Placental pericyte (primary cell): ENCODE measurements around the gene SPEF1. TPM values are rescaled to one million over a fixed set of nuclear protein-coding genes. Genes with fewer than 3 reads are reported as not detected.

Experiments used
- total RNA-seq: library from RNA; depleted of rRNA; stranded (reverse); fragments of >200 nt; gene quantifications from 2 replicates; pipeline ENCODE4 v1.2.3, GENCODE V29; 2012

SPEF1 gene, protein sequence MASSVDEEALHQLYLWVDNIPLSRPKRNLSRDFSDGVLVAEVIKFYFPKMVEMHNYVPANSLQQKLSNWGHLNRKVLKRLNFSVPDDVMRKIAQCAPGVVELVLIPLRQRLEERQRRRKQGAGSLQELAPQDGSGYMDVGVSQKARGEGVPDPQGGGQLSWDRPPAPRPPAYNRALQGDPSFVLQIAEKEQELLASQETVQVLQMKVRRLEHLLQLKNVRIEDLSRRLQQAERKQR
- total RNA-seq = 0.14 and 0.22 TPM in 2 replicates

DNA sequence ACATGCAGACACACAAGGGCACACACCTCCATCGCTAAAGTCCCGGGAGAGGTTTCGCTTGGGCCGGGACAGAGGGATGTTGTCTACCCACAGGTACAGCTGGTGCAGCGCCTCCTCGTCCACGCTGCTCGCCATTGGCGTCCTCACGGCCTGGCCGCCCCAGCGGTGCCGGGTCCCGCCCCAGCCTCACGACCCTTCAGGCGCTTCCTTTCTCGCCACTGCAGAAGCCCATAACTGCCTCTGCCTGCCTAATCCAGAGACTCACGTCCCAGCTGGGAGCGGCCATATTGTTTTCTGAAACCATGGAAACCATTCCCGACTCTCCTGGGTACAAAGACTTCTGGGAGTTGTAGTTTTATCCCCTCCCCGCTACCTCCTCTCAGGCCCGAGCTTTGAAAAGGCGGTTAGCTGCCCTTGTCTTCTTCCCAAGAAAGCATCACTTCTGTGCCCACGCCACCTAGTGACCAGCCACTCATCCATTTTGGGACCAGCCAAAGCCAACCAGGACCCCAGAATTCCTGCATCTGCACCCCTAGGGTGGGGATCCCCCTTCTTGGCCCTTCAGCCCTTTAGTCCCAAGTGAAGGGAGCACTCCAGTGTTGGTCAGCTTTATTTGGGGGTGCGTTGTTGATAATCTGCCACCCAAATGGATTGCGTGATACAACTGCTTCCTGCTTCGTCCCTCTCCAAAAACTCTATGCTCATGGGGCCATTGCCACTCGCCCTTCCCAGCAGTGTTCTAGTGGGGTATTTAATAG is at the start of gene SPEF1:
Gene SPEF1 (minus strand): TSS at position 296 of the 758 bp plus-strand sequence. CDS start 161 bp downstream, at position 135.

DNA sequence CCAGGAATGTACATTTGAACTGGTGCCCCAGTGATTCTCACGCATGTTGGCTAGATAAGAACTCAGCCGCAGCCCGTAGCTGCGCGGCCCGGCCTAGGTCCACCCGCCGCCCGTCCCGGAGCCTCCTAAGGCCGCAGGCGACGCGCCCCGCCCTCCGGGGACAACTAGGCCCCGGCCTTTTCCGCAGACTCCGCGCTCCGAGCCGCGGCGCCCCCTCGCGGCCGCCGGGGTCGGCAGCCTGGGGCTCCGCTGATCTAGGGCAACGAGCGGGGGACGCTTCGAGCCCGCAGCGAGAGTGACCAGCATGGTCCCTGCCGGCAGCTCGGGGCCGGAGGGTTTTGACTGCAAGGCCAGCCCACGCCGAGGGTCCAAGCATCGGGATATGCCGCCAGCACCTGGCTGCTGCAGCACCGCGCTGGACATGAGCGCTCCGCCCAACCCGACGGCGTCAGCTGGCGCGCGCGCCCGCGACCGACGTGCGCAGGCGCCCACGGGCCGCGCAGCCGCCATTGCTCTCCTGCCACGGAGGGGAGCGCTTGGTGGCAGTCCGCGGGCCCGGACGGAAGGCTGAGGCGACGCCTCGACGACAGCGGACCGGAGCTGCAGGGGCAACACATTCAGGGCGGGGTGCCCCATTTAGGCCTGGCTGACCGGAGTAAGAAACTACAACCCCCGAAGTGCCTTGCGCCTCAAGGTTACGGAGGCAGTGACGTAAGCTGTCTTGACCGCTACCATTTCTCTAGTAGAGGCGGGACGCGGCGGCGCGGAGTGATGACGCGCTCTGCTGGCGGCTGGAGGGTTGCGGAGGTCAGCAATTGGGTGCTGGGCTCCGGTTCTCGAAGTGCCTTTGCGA is 39.0 kb upstream of the SPEF1 start, which contains the start of gene AP5S1:
Gene AP5S1 (plus strand): TSS at position 500 of the 853 bp plus-strand sequence. CDS start 1,571 bp downstream, outside the sequence.

DNA sequence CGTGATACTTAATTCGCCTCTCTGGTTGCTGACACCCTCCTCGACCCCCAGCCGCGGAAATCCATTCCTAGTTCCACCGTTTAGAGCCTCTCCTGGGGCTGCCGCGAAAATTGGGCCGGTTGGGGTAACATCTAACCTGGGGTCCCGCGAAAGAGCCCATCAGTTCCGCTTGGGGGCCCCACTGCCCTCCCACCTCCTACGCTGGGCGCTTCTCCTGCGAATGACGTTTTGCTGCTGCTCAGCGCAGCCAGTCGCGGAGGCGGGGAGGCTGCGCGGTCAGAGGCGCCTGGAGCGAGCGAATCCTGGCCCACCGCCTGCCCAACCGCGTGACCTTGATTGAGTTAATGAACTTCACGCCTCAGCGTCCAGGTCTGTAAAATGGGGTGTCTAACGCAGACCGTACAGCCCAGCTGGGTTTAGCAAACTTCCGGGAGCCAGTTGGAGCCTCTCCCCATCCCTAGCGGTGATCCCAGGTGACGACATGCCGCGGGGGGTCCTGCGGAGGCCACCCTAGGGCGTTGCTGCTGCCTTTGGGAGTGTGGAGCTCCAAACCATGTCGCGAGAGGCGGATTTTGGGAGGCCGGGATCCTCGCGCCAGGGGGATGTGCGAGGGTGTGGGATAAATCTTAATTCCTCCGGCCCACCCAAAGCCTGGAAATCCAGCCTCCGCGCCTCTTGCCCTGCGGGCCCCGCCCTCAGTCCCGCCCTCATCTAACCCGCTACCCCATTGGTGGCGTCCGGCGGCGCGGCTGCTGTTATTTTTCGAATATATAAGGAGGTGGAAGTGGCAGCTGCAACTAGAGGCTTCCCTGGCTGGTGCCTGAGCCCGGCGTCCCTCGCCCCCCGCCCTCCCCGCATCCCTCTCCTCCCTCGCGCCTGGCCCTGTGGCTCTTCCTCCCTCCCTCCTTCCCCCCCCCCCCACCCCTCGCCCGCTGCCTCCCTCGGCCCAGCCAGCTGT is 14.5 kb upstream of the SPEF1 start, which contains the start of gene CDC25B:
Gene CDC25B (plus strand): TSS at position 800 of the 958 bp plus-strand sequence. CDS start 222 bp downstream, outside the sequence.

DNA sequence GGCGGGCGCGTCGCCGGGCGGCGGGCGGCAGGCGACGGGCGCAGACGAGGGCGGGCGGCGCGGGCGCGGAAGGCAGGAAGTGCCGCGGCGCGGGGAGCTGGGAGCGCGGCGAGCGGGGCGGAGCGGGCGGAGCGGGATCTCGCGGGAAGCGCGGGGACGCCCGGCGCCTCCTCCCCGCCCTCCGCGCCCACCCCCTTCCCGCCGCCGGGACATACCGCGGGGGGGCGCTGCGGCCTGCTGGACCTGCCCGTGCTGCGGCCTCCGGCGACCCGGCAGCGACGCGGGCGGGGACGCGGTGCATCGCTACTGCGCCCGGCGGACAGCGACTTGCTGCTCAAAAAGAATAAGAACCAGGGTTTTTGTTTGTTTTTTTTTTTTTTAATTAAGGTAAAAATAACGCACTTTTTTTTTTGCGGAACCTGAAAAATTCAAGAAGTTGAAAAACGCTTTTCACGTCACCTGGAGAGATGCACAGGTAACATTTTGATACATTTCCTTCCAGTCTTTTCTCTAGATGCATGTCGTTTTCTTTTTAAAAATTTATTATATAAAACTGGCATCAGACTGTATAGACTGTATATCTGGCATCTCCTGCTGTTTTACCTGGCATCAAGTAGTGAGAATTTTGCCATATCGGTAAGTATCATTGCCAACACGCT is 5.5 kb upstream of the SPEF1 start, which contains the start of gene CENPB:
Gene CENPB (minus strand): TSS at position 76 of the 659 bp plus-strand sequence. CDS start 257 bp downstream, outside the sequence.

DNA sequence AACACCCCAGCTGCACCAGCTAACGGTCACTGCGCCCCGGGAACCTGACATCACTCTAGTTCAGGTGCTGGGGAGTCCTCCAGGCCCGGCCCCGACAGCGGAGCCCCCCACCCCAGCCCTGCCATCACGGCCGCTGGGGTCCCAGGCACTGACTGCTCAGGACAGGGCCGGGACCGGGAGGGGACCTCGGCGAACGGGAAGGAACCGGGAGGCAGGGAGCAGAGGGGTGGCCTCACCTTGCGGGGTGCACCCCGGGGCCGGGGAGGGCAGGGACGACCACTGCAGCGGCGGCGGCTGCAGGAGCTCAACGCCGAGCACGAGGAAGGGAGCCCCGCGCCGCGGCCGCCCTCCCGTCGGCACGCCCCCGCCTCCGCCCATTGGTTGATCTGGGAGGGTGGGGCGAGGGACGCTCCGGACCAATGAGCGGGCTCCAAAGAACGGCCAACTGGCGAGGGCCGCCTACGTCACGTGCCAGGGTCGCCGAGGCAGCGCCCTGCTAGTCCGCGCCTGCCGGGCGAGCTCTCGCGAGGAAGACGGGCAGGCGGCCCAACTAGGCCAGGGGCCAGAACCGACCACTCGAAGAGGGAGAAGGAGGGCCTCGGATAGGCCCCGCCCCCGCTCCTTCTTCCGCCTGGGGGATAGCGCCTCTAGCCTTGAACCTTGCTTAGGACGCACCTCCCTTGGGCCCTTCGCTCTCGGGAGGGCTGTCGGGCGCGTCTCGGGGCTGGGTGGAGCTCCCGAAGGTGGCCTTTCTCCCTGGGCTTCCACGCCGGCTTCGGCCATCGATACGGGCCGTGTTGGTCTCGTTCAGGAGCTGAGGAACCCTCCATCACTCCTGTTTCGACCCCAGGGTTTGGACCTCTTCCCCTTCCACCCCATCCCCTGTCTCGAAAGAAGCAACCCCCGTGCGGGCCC is 13.6 kb downstream of the SPEF1 start, which contains the start of gene ADISSP:
Gene ADISSP (minus strand): TSS at position 327 of the 915 bp plus-strand sequence. CDS start 7,653 bp downstream, outside the sequence.

DNA sequence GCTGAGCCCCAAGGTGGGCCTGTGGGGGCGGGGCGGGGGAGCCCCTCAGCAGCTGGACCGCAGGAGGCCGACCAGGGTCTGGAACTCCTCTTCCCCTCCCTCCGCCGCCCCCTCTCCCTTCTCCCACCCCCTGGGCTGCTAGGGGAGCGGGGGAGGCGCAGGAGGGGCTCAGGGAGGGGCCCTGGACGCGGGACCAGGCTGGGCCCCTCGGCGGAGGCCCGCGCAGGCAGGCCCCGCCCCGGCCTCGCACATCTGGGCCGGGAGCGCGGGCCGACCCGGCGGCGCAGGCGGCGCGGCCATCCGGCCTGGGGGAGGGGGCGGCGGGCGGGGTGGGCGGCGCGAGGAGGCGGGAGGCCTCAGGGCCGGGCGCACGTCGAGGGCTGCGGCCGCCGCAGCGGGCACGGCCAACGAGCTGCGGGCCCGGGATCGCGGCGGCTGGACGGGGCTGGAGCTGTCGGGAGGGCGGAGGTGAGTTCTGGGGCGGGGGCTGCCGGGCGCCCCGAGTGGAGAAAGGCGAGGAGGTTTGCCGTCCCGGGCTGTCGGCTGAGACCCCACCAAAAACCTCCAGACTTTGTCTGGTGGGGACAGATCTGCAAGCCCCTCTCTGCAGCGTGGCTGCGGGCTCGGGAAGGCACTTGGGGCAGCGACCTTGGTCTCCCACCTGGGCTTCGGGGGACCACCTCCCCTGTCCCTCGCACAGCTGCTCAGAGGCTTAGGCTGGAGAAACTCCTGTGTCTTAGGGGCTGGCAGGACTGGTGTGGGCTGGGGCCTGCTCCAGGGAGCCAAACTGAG is 48.7 kb downstream of the SPEF1 start, which contains the start of gene HSPA12B:
Gene HSPA12B (plus strand): TSS at position 359 of the 792 bp plus-strand sequence. CDS start 5,990 bp downstream, outside the sequence.

Other genes with a start within 250 kb of the SPEF1 start
- not detected in 2 replicates for gene GFRA4, start 118.0 kb downstream of the SPEF1 start, total RNA-seq
- 11.4 and 19.5 TPM in 2 replicates for gene ADAM33, start 99.4 kb downstream of the SPEF1 start, total RNA-seq
- under 0.01 TPM in 2 replicates for gene SIGLEC1, start 68.8 kb downstream of the SPEF1 start, total RNA-seq
- gene HSPA12B, start 48.8 kb downstream of the SPEF1 start, total RNA-seq = under 0.01 TPM in 1 of 2 replicates, not detected in the other
- gene ADISSP, start 13.7 kb downstream of the SPEF1 start, total RNA-seq = 13.8 and 31.2 TPM in 2 replicates
- gene CENPB, start 5.3 kb upstream of the SPEF1 start, total RNA-seq = 105 and 150 TPM in 2 replicates
- gene CDC25B, start 14.9 kb upstream of the SPEF1 start, total RNA-seq = 70.7 and 92.6 TPM in 2 replicates
- gene AP5S1, start 39.1 kb upstream of the SPEF1 start, total RNA-seq = 24.9 and 33.6 TPM in 2 replicates
- 23.2 and 42.4 TPM in 2 replicates for gene MAVS, start 65.4 kb upstream of the SPEF1 start, total RNA-seq
- 50.3 and 67.0 TPM in 2 replicates for gene PANK2, start 107.9 kb upstream of the SPEF1 start, total RNA-seq
- gene RNF24, start 234.1 kb upstream of the SPEF1 start, total RNA-seq = 25.4 and 31.5 TPM in 2 replicates